CD4-positive, alpha-beta T cell treated with Interferon alpha-2 for 1 hour (primary cell): Measurements from ENCODE around the gene ITPA.
"Not testable (repeated sequence)": the region's sequence is repeated elsewhere in the genome, so short reads cannot be mapped to it uniquely, and the experiment has no call there.

Experiments
- DNase-seq, 2 donors: peaks; one replicate each; pipeline ENCODE4 v3.0.0-alpha.2; 2020 to 2022

ITPA gene

DNA sequence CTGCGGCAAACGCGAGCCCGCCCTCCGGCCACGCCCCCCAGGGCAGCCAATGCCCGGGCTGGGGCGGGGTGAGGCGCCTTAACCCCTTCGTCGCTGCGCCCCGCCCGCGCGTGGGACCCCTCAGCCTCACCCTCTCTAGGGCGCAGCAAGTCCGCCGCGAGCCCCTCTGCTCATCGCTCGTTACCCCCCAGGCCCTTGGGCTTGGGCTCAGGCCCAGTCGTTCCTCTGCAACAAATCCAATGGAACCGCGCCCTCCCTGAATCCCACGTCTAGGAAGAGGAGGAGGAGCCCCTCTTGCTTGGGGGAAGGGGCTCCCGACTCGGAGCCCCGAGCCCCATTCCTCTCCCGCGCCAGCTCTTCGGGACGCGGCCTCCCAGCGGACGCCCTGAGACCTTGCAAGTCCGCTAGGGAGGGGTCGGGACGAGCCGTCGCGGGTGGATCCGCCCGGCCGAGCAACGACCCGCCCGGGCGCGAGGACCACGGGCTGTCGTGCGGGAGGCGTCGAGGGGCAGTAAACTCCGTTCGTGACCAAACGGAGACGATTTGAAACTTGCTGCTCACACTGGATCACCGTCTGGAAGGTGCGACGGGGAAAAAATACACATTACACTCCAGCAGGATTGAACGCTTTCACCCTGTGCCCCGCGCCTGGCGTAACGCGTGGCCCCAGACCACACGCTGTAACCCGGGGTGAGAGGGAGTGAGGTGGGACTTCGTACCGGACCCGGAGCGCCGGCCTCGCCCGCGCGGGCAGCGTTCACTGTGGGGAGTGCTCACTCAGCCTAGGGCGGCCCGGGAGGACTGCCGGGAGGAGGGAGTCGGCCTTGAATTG is 35.5 kb upstream of the ITPA start:
- peak; percentile 89 to 93 for DNase-seq

- DNase-seq: no peak
Observed at GRCh38 chr20:3174442-3175261, 34.6 kb upstream of the ITPA start.

- no peak for DNase-seq
Observed at GRCh38 chr20:3175270-3175669, 34.0 kb upstream of the ITPA start.

DNA sequence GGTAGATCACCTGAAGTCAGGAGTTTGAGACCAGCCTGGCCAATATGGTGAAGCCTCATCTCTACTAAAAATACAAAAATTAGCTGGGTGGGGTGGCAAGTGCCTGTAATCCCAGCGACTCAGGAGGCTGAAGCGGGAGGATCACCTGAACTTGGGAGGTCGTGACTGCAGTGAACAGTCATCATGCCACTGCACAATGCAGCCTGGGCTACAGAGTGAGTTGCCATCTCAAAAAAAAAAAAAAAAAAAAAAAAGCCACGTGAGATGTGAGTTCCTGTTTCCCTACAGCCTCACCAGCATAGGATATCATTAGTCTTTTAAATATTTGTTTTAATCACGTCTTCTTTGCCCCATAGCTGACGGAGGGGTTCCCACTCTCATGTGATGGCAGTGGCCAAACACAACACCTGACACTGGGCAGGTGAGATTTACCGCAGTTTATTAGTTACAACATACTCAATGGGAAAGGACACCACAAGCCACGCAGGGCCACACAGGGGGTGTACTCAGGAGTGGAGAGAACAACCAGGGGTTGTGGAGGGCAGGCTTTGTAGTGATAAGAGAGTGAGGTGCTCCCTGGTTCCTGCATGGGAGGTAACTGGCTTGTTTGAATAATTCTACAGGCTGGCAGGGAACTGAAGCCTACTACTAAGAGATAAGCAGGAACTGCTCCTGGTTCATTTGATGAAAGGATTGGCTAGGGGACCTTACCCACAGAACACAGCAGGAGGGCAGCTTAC is 31.4 kb upstream of the ITPA start:
- DNase-seq: no peak

DNA sequence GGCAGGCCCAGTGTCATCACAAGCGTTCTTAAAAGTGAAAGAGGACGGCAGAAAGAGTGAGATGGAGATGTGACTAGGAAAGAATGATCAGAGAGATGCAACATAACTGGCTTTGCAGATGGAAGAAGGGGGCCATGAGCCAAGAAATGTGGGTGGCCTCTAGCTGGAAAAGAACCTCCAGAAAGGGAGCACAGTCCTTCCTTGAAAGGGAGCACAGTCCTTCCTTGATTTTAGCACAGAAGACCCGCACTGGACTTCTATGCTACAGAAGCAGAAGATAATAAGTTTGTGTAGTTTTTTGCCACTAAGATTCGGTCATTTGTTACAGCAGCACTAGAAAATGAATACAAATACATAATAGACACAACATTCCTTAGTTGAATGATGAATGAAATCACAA is 29.0 kb upstream of the ITPA start:
- DNase-seq: no peak

- DNase-seq: no peak
Observed at GRCh38 chr20:3181270-3181669, 28.0 kb upstream of the ITPA start.

- not testable (repeated sequence) for DNase-seq
Observed at GRCh38 chr20:3182429-3182828, 26.9 kb upstream of the ITPA start.

DNA sequence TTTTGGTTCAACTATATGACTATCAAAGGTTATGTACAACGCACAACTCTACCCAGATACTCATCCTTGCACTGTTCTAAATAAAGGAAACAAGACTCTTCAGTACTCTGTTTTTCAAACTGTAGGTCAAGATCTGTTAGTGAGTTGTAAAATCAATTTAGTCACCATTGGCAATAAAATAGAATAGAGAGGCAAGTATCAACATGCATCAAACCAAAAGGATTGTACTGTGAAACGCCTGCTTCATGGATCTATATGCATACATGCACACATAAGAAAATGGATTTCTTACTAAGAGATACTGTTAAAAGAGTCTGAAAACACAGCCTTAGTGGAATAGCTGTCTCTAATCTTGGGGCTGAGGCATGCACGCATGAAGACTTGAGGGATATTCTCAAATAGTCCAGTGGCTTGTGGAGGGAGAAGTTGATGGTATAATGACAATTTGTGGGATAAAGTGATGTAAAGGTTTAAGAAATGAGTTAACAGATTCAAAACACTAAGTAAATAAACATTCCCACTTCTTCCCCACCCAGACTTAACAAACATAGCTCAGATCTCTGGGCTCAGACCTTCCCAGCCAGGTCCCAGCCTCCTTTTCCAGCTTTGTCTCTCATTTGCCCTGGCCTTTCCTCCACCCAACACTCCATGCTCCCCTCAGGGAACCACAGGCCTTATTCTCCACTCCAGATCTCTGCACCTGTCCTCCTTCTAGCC is 25.2 kb upstream of the ITPA start:
- DNase-seq: no peak

- not testable (repeated sequence) for DNase-seq
Observed at GRCh38 chr20:3187861-3188260, 21.4 kb upstream of the ITPA start.

DNA sequence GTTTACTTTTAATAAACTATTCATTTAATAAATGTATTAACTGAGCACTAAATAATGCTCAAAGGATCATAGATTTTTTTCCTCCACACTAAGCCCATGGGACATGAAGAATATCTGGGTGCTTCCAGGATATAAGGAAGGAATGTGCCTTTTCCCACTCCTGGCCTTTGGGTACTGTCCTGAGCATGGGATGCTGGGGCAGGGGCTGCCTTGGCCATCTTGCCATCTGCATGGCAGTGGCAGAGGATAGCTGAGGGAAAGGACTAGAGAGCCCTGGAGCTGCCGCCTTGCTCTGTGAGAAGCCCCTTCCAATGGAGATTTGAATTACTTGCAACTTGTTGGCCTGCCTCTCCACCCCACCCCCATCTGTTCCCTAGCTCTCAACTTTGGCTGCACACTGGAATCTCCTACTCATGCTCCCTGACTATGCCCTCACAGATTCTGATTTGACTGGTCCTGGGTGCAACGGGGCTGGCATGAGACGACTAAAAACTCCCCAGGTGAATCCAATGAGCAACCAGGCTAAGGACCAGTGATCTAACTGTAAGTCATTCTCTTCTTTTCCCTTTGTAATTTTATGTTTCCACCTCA is 20.4 kb upstream of the ITPA start:
- DNase-seq: no peak

DNA sequence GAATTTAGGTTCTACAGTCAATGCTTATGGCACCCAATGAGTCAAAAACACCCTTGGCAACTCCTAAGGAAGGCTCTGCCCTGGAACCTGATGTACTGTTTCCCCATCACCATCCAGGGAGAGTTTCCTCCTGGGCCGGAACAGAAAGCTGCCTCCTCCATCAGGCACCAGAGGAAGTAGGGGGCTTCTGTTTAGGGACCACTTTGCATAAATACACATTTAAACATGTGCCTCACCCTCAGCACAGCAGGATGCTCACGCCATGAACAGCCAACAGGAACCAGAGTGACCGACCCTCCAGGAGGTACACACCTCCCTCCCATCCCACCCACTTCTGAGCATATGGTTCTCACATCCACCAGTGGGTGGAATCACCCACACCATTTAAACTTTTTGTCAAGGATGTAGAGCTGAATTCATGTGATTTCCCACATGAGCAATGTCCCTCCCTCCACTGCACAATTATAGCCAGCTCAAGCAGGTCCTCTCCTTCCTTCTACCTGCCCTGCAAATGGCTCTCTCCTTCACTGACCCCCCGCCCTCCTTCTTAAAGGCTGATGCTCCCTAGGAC is 19.7 kb upstream of the ITPA start:
- no peak for DNase-seq

DNA sequence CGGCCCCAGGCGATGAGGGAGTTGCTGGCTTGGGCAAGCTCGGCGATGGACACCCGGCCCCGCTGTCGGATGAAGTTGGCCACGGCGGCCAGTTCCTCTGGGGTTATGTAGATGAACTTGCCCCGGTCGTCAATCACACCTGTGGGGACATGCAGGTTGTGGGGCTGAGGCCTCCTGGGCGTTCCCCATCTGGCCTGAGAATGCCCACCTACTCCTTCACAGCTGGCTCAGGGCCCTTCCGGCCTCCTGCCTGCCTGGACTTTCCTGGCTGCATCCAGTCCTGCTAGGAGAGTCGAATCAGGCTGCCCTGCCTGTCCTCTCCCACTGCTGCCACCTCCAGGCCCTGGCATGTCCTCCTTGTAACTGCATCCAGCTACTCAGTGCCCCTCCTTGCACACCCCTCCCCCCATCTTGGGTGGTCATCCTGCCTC is 18.6 kb upstream of the ITPA start:
- DNase-seq: no peak

DNA sequence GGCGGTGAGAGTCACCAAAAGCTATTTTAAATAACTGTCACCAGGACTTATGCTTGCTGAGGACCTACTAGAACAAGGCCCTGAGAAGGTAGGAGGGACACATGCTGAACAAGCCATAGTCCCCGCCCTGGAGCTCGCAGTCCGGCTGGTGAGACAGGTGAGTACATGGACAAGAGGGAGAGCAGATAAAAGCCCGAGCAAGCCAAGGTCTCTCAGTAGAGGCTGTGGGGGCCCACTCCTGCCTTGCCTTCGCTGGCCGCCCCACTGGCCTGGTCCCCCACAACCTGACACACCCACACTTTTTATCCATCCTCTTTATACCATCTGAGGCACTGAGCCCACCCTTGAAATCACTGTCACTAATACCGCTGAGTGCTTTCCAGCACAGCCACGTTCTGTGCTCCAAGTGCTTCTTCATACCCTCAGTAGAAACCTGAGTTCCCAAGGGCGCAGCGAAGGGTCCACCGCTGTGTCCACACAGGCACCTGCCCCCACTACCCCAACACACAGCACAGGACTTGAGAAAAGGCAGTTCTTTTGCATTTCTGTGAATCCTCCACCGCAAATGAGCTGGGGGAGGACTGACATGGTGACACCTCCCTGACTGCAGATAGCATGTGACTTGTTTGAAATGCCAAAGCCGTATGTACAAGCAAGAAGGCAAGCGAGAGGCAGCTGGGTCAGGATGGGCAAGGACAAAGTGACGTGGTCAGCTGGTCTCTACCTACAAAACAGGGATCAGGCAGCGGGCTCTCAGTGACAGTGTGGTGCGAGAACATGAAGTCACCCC is 16.9 kb upstream of the ITPA start:
- no peak for DNase-seq

DNA sequence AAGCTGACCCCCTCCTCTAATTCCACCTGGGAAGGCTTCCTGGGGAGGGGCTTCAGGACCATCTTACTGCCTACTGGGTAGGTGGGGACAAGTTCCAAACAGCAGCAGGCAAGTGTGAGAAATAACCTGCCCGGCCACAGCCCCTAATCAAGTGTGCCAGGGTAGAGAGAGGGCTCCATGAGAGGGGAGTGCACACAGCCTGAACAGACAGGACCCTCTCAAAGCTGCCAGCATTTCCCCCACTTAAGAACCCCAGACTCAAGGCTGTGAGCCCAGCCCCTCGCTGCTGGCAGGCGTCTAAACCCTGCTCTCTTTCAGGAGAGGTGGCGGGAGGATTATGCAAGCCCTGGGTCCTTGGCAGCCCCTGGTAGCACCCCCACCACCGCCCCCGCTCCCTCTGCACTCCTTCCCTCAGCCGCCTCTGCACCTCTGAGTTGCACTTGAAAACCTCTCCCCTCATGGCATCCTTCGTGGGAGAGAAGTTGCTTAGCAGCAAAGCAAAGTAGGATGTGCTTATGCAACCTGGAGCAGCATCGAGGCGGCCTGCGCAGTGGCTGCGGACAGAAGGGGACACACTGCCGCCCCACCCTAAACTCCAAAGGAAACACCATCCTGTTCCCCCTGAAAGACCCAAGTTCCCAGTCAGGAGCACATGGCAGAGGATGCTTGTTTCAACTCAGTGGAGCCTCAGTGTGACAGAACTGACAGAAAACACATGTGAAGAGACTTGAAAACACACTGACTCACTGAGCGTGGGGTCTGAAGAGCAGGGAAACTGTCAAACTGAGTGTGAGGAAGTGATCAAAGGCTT is 15.3 kb upstream of the ITPA start:
- no peak for DNase-seq

- DNase-seq: no peak
Observed at GRCh38 chr20:3194617-3195280, 14.5 kb upstream of the ITPA start.

DNA sequence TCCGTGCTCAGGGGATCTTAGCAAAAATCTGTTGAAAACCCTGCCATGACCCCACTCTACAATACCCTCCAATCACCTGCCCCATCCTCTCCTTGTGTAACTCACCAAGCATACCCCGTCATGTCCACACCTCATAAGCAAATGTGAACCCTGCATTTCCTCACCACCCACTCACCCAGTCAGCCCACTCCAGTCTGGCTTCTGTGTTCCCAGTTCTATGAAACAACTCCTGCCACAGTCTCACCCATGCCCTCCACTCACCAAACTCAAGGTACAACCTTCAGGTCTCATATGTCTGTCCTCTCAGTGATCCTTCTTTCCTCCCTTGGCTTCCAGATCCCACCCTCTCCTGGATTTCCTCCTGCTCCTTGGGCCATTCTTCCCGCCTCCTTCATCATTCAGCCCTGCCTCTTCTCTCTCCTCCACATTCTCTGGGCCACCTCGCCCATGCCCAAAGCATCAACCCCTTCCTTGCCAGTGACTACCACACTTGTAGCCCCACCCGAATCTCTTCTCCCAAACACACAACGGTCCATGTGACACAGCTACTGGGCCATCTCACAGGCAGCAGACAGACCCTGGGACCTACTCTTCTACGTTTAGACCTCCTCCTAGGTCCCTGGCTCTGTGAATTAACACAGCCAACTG is 13.6 kb upstream of the ITPA start:
- no peak for DNase-seq

- DNase-seq: no peak
Observed at GRCh38 chr20:3199206-3199605, 10.1 kb upstream of the ITPA start.

DNA sequence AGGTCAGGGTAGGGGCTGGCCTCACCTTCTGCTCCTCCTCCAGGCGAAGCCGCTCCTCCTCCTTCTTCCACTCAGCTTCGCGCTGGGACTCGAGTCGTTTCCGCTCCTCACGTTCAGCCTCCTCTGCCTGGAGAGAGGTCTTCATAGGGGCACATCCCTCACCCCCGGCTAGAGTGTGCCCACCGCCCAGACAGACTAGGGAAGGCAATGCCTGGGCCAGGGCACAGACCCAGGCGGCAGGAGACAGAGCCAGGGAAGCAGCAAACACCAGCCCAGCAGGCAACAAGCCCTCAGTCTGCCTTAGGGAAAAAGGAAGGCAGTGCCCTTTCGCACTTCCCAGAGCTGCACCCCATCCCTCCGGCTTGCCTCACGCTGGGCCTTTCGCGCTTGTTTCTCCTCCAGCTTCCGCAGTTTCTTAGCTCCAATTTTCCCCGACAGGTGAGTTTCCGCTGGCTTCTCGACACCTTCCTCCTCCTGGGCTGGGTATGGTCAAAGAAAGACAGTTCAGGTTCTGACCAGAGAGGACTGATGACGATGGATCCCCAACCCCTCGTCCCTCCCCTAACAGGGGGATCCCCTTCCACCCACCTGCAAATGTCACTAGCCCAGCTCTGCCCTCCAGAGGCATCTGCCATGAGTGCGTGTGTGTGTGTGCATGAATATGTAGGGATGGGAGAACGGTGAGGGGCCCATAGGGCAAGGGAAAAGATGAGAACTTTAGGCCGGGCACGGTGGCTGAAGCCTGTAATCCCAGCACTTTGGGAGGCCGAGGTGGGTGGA is 9.1 kb upstream of the ITPA start:
- no peak for DNase-seq
